Astrocyte (in vitro differentiated cells and primary cell): ENCODE data around the gene CRIM1. TPM values are rescaled to one million over a fixed set of nuclear protein-coding genes. Genes with fewer than 3 reads are reported as not detected.
A peak's percentile ranks its signal among the peaks of the same experiment; 100 is the strongest.

Experiments used
- DNase-seq: peaks from one replicate; pipeline ENCODE4 v3.0.0-alpha.2; 2010; ENCODE audit warnings: low read depth
- FAIRE-seq: peaks from 2 replicates; lab custom pipeline; 2011; peaks lifted over from hg19 to GRCh38; lab: Jason Lieb, UNC
- H2AFZ ChIP-seq: 2 replicates; pipeline ENCODE4 v1.6.0; 2012; ENCODE audit warnings: low read depth, low read length, inconsistent platforms
- H3K27ac ChIP-seq: 2 replicates; pipeline ENCODE4 v1.5.1; 2011; ENCODE audit warnings: low read depth, low read length, inconsistent platforms
- H3K27me3 ChIP-seq: 2 replicates; pipeline ENCODE4 v1.6.0; 2011; ENCODE audit warnings: low read length, inconsistent platforms; ENCODE audit not compliant: insufficient read depth
- H3K36me3 ChIP-seq: 2 replicates; pipeline ENCODE4 v1.5.1; 2011; ENCODE audit warnings: low read length, inconsistent platforms; ENCODE audit not compliant: insufficient read depth
- H3K4me1 ChIP-seq: 2 replicates; pipeline ENCODE4 v1.5.1; 2011; ENCODE audit warnings: low read length, inconsistent platforms; ENCODE audit not compliant: insufficient read depth
- H3K4me2 ChIP-seq: 2 replicates; pipeline ENCODE4 v1.6.0; 2012; ENCODE audit warnings: low read length, inconsistent platforms
- H3K4me3 ChIP-seq: 2 replicates; pipeline ENCODE4 v1.5.1; 2011; ENCODE audit warnings: low read depth, mild to moderate bottlenecking, low read length, inconsistent platforms; ENCODE audit not compliant: insufficient read depth
- H3K79me2 ChIP-seq: 2 replicates; pipeline ENCODE4 v1.6.0; 2012; ENCODE audit warnings: mild to moderate bottlenecking, low read length, inconsistent platforms; ENCODE audit not compliant: insufficient read depth
- H3K9ac ChIP-seq: 2 replicates; pipeline ENCODE4 v1.6.0; 2012; ENCODE audit warnings: mild to moderate bottlenecking, low read length, inconsistent platforms
- H3K9me3 ChIP-seq: 2 replicates; pipeline ENCODE4 v1.5.1; 2012; ENCODE audit warnings: low read depth, mild to moderate bottlenecking, low read length, inconsistent platforms; ENCODE audit not compliant: insufficient read depth
- H4K20me1 ChIP-seq: 2 replicates; pipeline ENCODE4 v1.6.0; 2012; ENCODE audit warnings: low read length, inconsistent platforms; ENCODE audit not compliant: insufficient read depth
- H3K27ac Mint-ChIP-seq: one replicate; pipeline ENCODE4 v1.8.0; 2021; ENCODE audit warnings: mild to moderate bottlenecking, mixed read lengths; ENCODE audit not compliant: unreplicated experiment
- H3K27me3 Mint-ChIP-seq: one replicate; pipeline ENCODE4 v1.8.0; 2021; ENCODE audit warnings: low read depth, mixed read lengths; ENCODE audit not compliant: unreplicated experiment
- H3K36me3 Mint-ChIP-seq: one replicate; pipeline ENCODE4 v1.8.0; 2021; ENCODE audit warnings: low read depth, mixed read lengths; ENCODE audit not compliant: unreplicated experiment
- H3K4me1 Mint-ChIP-seq: one replicate; pipeline ENCODE4 v1.8.0; 2021; ENCODE audit warnings: low read depth, mixed read lengths; ENCODE audit not compliant: unreplicated experiment
- H3K4me3 Mint-ChIP-seq: one replicate; pipeline ENCODE4 v1.8.0; 2021; ENCODE audit warnings: mild to moderate bottlenecking, moderate library complexity, mixed read lengths; ENCODE audit not compliant: unreplicated experiment
- H3K9me3 Mint-ChIP-seq: one replicate; pipeline ENCODE4 v1.8.0; 2021; ENCODE audit warnings: mild to moderate bottlenecking, mixed read lengths; ENCODE audit not compliant: unreplicated experiment
- EZH2 ChIP-seq: IDR thresholded peaks from 2 replicates; pipeline ENCODE4 v1.6.1; 2012; ENCODE audit warnings: mild to moderate bottlenecking, low read length, inconsistent platforms; ENCODE audit not compliant: insufficient read depth
- total RNA-seq: library from RNA; stranded (reverse); gene quantifications from 2 replicates; pipeline ENCODE4 v1.2.1, GENCODE V29; 2021
- TF ChIP-seq, protein P1 (sequence below): IDR thresholded peaks from 2 replicates; pipeline ENCODE4 v1.5.1; 2011; ENCODE audit warnings: low read depth, mild to moderate bottlenecking, inconsistent platforms, low read length, moderate library complexity; ENCODE audit not compliant: insufficient read depth

The CRIM1 gene
- total RNA-seq, 1 donor from 2014 or later, result 180 TPM

DNA sequence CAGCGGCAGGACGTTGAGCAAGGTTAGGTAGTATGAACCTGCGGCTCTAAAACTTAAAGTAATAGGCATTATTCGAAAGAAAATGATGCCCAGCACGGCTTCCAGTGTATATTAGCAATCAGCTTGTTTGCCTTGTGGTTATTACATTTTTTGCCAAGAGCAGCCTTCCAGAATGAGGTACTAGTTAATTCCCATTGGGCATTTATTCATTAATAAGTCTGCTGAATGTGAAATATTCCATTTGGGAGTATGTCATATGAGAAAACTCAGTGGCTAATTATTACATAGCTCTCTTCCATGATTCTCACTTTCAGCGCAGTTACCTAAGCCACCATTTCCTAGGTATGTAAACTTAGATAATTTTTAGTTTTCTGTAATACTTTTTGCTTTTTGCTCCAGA, 12.9 kb downstream of the CRIM1 start:
- peak overlapping the region; percentile 57 for H3K4me2 ChIP-seq
- Mint-ChIP-seq H3K4me1 (peaks cover 86% of the 10 kb centered on the region), H3K4me3 (no peak overlapping the region), H3K27ac (peak overlapping the region; percentile 77), H3K27me3 (no peaks in the 10 kb centered on the region), H3K36me3 (no peaks in the 10 kb centered on the region), H3K9me3 (no peaks in the 10 kb centered on the region)
- H2AFZ ChIP-seq, result no peak overlapping the region
- H4K20me1 ChIP-seq, result peaks cover 76% of the 10 kb centered on the region
- no peaks in the 10 kb centered on the region for H3K36me3 ChIP-seq
- H3K4me3 ChIP-seq, result no peak overlapping the region
- no peaks in the 10 kb centered on the region for H3K27me3 ChIP-seq
- FAIRE-seq (no peak), DNase-seq (no peak)
- TF ChIP-seq EZH2, result no peak
- TF ChIP-seq, protein P1, sequence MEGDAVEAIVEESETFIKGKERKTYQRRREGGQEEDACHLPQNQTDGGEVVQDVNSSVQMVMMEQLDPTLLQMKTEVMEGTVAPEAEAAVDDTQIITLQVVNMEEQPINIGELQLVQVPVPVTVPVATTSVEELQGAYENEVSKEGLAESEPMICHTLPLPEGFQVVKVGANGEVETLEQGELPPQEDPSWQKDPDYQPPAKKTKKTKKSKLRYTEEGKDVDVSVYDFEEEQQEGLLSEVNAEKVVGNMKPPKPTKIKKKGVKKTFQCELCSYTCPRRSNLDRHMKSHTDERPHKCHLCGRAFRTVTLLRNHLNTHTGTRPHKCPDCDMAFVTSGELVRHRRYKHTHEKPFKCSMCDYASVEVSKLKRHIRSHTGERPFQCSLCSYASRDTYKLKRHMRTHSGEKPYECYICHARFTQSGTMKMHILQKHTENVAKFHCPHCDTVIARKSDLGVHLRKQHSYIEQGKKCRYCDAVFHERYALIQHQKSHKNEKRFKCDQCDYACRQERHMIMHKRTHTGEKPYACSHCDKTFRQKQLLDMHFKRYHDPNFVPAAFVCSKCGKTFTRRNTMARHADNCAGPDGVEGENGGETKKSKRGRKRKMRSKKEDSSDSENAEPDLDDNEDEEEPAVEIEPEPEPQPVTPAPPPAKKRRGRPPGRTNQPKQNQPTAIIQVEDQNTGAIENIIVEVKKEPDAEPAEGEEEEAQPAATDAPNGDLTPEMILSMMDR, result no peak
- H3K27ac ChIP-seq, result no peak overlapping the region
- H3K9ac ChIP-seq, result no peak overlapping the region
- peaks cover 78% of the 10 kb centered on the region for H3K4me1 ChIP-seq
- H3K9me3 ChIP-seq, result no peaks in the 10 kb centered on the region
- H3K79me2 ChIP-seq, result peaks cover 99% of the 10 kb centered on the region

- Histone ChIP-seq H3K9me3 (no peaks in the 10 kb centered on the region), H3K4me1 (peaks cover 82% of the 10 kb centered on the region), H3K36me3 (no peaks in the 10 kb centered on the region), H3K27me3 (no peaks in the 10 kb centered on the region), H3K9ac (no peak overlapping the region), H3K79me2 (peaks cover 99% of the 10 kb centered on the region), H3K27ac (no peak overlapping the region), H4K20me1 (peaks cover 78% of the 10 kb centered on the region), H3K4me2 (no peak overlapping the region), H2AFZ (no peak overlapping the region), H3K4me3 (no peak overlapping the region)
- DNase-seq (no peak), FAIRE-seq (no peak)
- TF ChIP-seq, protein P1, result no peak
- TF ChIP-seq EZH2, result no peak
- peaks cover 89% of the 10 kb centered on the region for H3K4me1 Mint-ChIP-seq
- no peak overlapping the region for H3K4me3 Mint-ChIP-seq
- H3K36me3 Mint-ChIP-seq, result no peaks in the 10 kb centered on the region
- no peaks in the 10 kb centered on the region for H3K9me3 Mint-ChIP-seq
- no peak overlapping the region for H3K27ac Mint-ChIP-seq
- no peaks in the 10 kb centered on the region for H3K27me3 Mint-ChIP-seq
Measured at GRCh38 chr2:36369163-36369562, 13.6 kb downstream of the CRIM1 start.

DNA sequence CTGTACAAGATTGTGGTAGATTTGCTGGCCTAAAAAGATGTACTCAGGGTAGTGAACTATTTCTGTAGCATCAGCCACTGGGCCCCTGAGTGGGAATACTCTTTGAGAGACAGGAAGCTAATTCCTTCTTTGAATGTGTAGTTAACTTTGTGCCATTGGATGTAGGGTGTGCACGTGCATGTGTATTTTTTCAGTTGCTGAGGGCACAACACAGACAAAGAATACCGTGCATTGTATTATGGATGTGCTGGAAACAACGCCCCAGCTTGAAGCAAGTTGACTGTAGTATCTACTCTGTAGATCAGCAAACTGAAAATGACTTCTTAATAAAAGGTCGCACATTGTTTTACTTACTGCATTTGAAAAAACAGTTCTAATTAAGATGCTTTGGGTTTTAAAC, 14.1 kb downstream of the CRIM1 start:
- H3K4me3 Mint-ChIP-seq, result peak overlapping the region; percentile 13
- no peak overlapping the region for H3K27ac Mint-ChIP-seq
- no peak overlapping the region for H3K4me2 ChIP-seq
- no peaks in the 10 kb centered on the region for H3K27me3 Mint-ChIP-seq
- no peak overlapping the region for H3K27ac ChIP-seq
- H3K4me1 Mint-ChIP-seq, result peaks cover 92% of the 10 kb centered on the region
- H3K9me3 ChIP-seq, result no peaks in the 10 kb centered on the region
- H3K9me3 Mint-ChIP-seq, result no peaks in the 10 kb centered on the region
- DNase-seq, result no peak
- FAIRE-seq, result no peak
- no peaks in the 10 kb centered on the region for H3K36me3 ChIP-seq
- H4K20me1 ChIP-seq, result peaks cover 81% of the 10 kb centered on the region
- H3K36me3 Mint-ChIP-seq, result no peaks in the 10 kb centered on the region
- no peak overlapping the region for H3K9ac ChIP-seq
- H3K4me1 ChIP-seq, result peaks cover 85% of the 10 kb centered on the region
- no peaks in the 10 kb centered on the region for H3K27me3 ChIP-seq
- TF ChIP-seq, protein P1, result no peak
- no peak for TF ChIP-seq EZH2
- H2AFZ ChIP-seq, result no peak overlapping the region
- H3K4me3 ChIP-seq, result no peak overlapping the region
- H3K79me2 ChIP-seq, result peaks cover 99% of the 10 kb centered on the region
